ENCODE results near the gene JAK1.
A peak's percentile ranks its signal among the peaks of the same experiment; 100 is the strongest.
"Not testable (repeated sequence)": the region's sequence is repeated elsewhere in the genome, so short reads cannot be mapped to it uniquely, and the experiment has no call there.

The JAK1 gene

GRCh38 chr1:65003316-65003664 is 36.9 kb upstream of the JAK1 start:
- DNase-seq (ENCODE audit: low read depth) = no peak
- TF ChIP-seq CTCF (IDR thresholded peaks at IDR 0.05; ENCODE audit: insufficient read depth, low read depth, low read length, missing control alignments) = no peak
- no peak overlapping the region; the same call in 1 of the 2 replicates for H3K4me3 ChIP-seq (ENCODE audit: low read depth, low read length)

- TF ChIP-seq CTCF (IDR thresholded peaks at IDR 0.05; ENCODE audit: insufficient read depth, low read depth, low read length, missing control alignments) = no peak
- peak overlapping the region; percentile 15 for H3K4me3 ChIP-seq (ENCODE audit: low read depth, low read length)
- peak; percentile 52 for DNase-seq (ENCODE audit: low read depth)
Measured at GRCh38 chr1:65002508-65003315, 36.4 kb upstream of the JAK1 start.

GRCh38 chr1:65002156-65002507 is 35.8 kb upstream of the JAK1 start:
- DNase-seq (ENCODE audit: low read depth) = no peak
- H3K4me3 ChIP-seq (ENCODE audit: low read depth, low read length) = peak overlapping the region; percentile 15; the same call in 1 of the 2 replicates
- no peak for TF ChIP-seq CTCF (IDR thresholded peaks at IDR 0.05; ENCODE audit: insufficient read depth, low read depth, low read length, missing control alignments)

GRCh38 chr1:65001231-65001792 is 35.0 kb upstream of the JAK1 start:
- H3K4me3 ChIP-seq (ENCODE audit: low read depth, low read length) = no peak overlapping the region
- DNase-seq (ENCODE audit: low read depth) = peak; percentile 30
- TF ChIP-seq CTCF (IDR thresholded peaks at IDR 0.05; ENCODE audit: insufficient read depth, low read depth, low read length, missing control alignments) = no peak

GRCh38 chr1:64998425-64998948 is 32.1 kb upstream of the JAK1 start:
- H3K4me3 ChIP-seq (ENCODE audit: low read depth, low read length); DNase-seq (ENCODE audit: low read depth): not testable (repeated sequence)

GRCh38 chr1:64996541-64997257 is 30.4 kb upstream of the JAK1 start:
- no peak for TF ChIP-seq CTCF (IDR thresholded peaks at IDR 0.05; ENCODE audit: insufficient read depth, low read depth, low read length, missing control alignments)
- DNase-seq (ENCODE audit: low read depth) = no peak
- no peak overlapping the region for H3K4me3 ChIP-seq (ENCODE audit: low read depth, low read length)

- H3K4me3 ChIP-seq (ENCODE audit: low read depth, low read length) = no peak overlapping the region
- no peak for DNase-seq (ENCODE audit: low read depth)
- TF ChIP-seq CTCF (IDR thresholded peaks at IDR 0.05; ENCODE audit: insufficient read depth, low read depth, low read length, missing control alignments) = no peak
Measured at GRCh38 chr1:64995316-64995715, 29.0 kb upstream of the JAK1 start.

Data from GM12865 (cell line).